NB4 (cell line): ENCODE data around the gene IL22.

ENCODE experiments used
- CTCF ChIP-seq: IDR thresholded peaks from one replicate; pipeline ENCODE4 v1.5.1; 2012; ENCODE audit warnings: low read depth, low read length
- POLR2A ChIP-seq: IDR thresholded peaks from 2 replicates; pipeline ENCODE4 v1.6.1; 2011; ENCODE audit warnings: mild to moderate bottlenecking; ENCODE audit not compliant: insufficient read length; ENCODE audit errors: extremely low read depth

- TF ChIP-seq CTCF (no peak), POLR2A (no peak)
Observed at GRCh38 chr12:68286396-68286795, 33.0 kb upstream of the IL22 start.
